HepG2 (cell line): ENCODE results near the gene SH3GLB2.

Experiments used
- CENPX ChIP-seq: sonication (generic); formaldehyde crosslinking; IDR thresholded peaks from 2 replicates; pipeline ENCODE4 v1.9.0; 2021; ENCODE audit warnings: mild to moderate bottlenecking, missing genetic modification reagents, moderate library complexity
- CTCF ChIP-seq: sonication (generic); formaldehyde crosslinking; IDR thresholded peaks from 2 replicates; pipeline ENCODE4 v1.5.0; 2020; ENCODE audit warnings: mild to moderate bottlenecking, missing genetic modification reagents, moderate library complexity
- GABPA ChIP-seq, 2 experiments: IDR thresholded peaks; 2 replicates each; pipeline ENCODE4 v1.6.1; 2011 to 2016; ENCODE audit warnings: low read depth in 2 of 2, low read length in 1 of 2, missing biosample characterization in 1 of 2, missing genetic modification characterization in 1 of 2
- HNRNPK ChIP-seq: fragments of 200-400 bp; formaldehyde crosslinking; IDR thresholded peaks from 2 replicates; pipeline ENCODE4 v1.6.1; 2018; ENCODE audit warnings: low read length, low read depth, moderate library complexity, mild to moderate bottlenecking; ENCODE audit not compliant: poor library complexity, severe bottlenecking
- JUN ChIP-seq: sonication (generic); formaldehyde crosslinking; IDR thresholded peaks from 2 replicates; pipeline ENCODE4 v1.4.0; 2020; ENCODE audit warnings: mild to moderate bottlenecking, missing genetic modification reagents
- MEF2D ChIP-seq: sonication (generic); formaldehyde crosslinking; IDR thresholded peaks from 2 replicates; pipeline ENCODE4 v1.5.1; 2020; ENCODE audit warnings: mild to moderate bottlenecking, missing genetic modification reagents
- POLR2A ChIP-seq, 2 experiments: IDR thresholded peaks; 2 replicates each; pipeline ENCODE4 v1.6.1; 2011; ENCODE audit warnings: low read depth in 2 of 2, low read length in 2 of 2, mild to moderate bottlenecking in 1 of 2, moderate library complexity in 1 of 2; ENCODE audit not compliant: insufficient read depth in 1 of 2
- POLR2AphosphoS5 ChIP-seq: IDR thresholded peaks from 2 replicates; pipeline ENCODE4 v1.6.1; 2012; ENCODE audit warnings: low read depth, low read length
- ZNF619 ChIP-seq: sonication (generic); formaldehyde crosslinking; IDR thresholded peaks from 2 replicates; pipeline ENCODE4 v1.4.0; 2020; ENCODE audit warnings: mild to moderate bottlenecking, missing genetic modification reagents
- ZNF83 ChIP-seq: sonication (generic); formaldehyde crosslinking; IDR thresholded peaks from 2 replicates; pipeline ENCODE4 v1.4.0; 2020; ENCODE audit warnings: missing genetic modification reagents, mild to moderate bottlenecking, borderline replicate concordance

- TF ChIP-seq GABPA (IDR thresholded peaks at IDR 0.05; ENCODE audit: low read depth, low read length): no peak
- no peak for TF ChIP-seq GABPA (CRISPR knock-in tag; IDR thresholded peaks at IDR 0.05; ENCODE audit: low read depth)
- no peak for TF ChIP-seq CENPX
- TF ChIP-seq POLR2AphosphoS5: no peak
- TF ChIP-seq HNRNPK: no peak
- no peak for TF ChIP-seq POLR2A (IDR thresholded peaks at IDR 0.05; ENCODE audit: insufficient read depth in 1 of 2, low read depth in 2 of 2, low read length in 2 of 2)
- TF ChIP-seq ZNF83 (CRISPR knock-in tag): no peak
- no peak for TF ChIP-seq JUN (CRISPR knock-in tag)
- no peak for TF ChIP-seq MEF2D (CRISPR knock-in tag)
- TF ChIP-seq ZNF619 (CRISPR knock-in tag): no peak
- TF ChIP-seq CTCF: no peak
Observed at GRCh38 chr9:129001504-129002325, 26.4 kb downstream of the SH3GLB2 start.
